Stimulated activated CD8-positive, alpha-beta memory T cell treated with anti-CD3 and anti-CD28 coated beads, Interleukin-15, amount 100 ng/mL, for 4 hours (primary cell): ENCODE data around the gene C4BPB.
"Not testable (repeated sequence)": the region's sequence is repeated elsewhere in the genome, so short reads cannot be mapped to it uniquely, and the experiment has no call there.

Source experiments
- DNase-seq, 2 donors: peaks; one replicate each; pipeline ENCODE4 v3.0.0-alpha.2; 2020; ENCODE audit warnings: low read depth in 2 of 2

C4BPB gene, protein sequence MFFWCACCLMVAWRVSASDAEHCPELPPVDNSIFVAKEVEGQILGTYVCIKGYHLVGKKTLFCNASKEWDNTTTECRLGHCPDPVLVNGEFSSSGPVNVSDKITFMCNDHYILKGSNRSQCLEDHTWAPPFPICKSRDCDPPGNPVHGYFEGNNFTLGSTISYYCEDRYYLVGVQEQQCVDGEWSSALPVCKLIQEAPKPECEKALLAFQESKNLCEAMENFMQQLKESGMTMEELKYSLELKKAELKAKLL

DNA sequence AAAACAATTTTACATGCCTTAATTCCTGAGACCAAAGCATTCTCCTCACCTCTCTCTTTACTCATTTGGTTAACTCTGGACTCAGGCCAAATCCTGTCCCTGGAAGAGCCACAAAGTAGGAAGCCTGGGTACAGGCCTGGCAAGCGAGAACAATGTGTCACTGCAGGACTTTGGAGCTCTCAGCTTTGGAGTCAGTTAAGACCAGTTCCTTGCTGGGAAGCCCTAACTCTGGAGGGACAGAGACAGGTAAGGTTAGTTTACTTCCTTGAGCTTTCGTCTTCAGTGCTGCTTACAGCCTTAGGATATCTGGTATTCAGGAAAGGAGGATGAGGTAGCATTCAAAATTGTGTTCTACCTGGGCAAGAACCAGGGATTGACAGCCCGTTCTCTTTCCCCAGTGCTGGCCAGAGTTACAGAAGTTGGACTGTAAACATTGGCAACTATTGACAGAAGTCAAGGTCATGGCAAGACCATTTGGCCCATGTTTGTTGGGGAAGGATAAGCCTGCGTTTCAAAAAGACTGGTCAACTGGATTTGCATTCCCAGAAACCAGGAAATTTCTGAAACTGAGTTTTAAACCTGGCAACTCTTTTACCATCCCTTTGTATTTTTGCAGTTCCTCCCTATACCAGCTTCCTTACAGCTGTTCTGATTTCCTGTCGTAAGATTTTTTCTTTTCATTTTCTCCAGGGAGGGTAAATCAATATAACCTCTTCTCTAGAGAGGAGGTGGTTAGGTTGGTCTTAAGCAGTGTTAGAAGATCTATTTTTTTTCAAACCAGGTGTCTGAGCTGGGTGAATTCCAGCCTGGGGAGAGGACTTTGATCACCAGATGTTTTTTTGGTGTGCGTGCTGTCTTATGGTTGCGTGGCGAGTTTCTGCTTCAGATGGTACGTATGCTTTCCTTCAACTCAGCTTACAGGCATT is at the start of gene C4BPB:
C4BPB (plus strand) TSS at position 160 of the 926 bp plus-strand sequence; CDS start at position 832, 672 bp downstream.
- no peak for DNase-seq

DNA sequence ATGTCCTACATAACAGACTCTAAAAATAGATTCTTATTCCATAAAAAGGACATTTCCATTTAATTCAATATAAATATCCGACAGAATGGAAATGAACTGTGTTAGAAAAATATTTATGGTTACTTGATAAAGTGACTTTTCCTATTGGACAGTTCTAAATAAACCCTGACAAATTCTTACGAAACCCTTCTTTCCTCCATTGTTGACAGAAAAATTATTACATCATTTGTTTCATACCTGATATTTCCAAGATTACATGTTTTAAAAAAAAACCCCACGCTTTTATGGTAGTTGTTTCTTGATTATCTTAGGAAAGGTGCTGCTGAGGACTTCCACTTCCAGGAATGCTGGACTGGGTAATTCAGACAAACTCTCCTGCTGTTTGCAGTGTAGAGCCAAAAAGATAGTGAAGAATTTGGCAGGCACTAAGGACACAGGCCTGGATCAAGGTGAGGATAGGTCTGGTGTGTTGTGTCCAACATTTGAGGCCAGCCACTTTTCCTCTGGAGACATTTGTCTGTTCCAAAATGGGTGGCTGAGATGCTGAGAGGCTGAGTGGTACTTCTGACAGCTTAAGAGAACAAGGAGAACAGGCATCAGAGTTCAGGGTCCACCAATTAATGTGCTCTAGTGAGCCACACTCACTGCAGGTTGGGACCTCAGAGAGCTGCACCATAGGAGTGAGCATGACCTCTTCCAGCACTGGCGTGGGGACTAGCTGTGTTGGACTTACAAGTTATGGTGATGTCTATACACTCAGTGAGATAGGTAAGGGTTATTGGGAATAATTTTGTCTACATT is 49.1 kb upstream of the C4BPB start:
- no peak for DNase-seq

DNA sequence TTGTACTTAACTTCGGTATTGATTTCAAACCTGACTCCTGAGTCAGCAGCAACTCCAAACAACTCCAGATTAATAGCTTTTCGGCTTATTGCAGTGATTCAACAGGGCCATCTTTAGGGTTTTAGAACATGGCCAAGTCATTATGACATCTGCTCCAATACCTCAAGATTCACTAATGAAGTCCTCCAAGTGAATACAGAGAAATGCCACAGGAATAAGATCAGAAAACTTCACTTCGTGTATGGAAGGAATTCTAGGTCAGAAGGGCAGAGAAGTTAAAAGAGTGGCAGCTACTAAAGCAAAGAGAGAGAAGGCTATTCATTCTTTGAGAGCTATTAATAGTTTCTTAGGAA is 48.5 kb upstream of the C4BPB start:
- DNase-seq, result no peak

DNA sequence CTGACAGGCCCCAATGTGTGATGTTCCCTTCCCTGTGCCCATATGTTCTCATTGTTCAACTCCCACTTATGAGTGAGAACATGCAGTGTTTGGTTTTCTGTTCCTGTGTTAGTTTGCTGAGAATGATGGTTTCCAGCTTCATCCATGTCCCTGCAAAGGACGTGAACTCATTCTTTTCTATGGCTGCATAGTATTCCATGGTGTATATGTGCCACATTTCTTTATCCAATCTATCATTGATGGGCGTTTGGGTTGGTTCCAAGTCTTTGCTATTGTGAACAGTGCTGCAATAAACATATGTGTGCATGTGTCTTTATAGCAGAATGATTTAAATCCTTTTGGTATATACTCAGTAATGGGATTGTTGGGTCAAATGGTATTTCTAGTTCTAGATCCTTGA is 47.3 kb upstream of the C4BPB start:
- DNase-seq, result not testable (repeated sequence)

DNA sequence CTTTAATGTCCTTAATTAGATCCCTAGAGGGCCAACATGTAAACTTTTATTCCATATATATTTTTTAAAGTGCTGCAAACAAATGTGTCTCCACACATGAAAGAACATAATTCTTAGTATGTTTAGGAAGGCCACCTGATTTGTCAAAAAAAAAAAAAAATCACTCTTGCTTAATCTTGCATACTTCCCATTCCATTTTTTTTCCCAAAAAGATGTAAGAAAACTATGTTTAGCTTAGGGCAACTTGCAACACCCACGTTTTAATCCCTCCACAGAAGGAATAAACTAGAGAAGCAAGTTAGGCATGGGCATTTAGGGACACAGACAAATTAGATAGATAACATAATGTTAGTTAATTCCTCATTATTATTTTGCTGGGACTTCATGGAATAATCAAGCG is 43.2 kb upstream of the C4BPB start:
- DNase-seq, result no peak

DNA sequence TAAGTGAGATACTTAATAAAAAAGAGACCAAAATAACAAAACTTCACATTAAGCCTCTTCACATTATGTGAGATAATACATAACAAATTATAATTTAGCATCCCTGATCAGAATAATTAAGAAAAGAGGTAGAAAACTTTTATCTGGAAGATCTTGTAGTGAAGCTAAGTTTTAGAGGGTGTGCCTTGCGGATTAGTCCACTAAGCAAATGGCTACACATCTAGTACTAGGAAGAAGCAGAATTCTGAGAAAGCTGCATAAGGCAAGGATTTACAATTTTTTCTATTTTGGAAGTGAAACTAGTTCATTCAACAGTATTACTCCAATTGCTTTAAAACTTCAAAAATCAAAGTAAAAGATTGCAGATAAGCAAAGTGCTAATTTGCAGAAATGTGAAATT is 41.2 kb upstream of the C4BPB start:
- no peak for DNase-seq

DNA sequence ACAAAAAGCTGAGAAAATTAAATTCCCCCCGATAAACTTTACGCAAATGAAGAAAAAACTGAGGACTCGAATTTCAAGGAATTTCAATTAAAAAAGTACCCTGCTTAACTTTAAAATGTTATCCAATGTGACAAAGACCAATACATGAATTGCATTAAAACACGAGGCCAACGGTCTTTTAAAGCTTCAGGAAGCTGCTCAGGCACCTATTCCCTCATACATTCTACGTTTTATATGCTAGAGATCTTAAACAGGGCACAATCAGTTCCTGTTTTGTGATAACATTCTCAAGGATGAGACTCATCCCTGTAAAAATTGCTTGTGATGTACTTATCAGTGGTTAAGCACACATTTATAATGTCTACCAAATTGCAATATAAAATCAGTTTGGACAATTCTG is 40.6 kb upstream of the C4BPB start:
- DNase-seq, result no peak

DNA sequence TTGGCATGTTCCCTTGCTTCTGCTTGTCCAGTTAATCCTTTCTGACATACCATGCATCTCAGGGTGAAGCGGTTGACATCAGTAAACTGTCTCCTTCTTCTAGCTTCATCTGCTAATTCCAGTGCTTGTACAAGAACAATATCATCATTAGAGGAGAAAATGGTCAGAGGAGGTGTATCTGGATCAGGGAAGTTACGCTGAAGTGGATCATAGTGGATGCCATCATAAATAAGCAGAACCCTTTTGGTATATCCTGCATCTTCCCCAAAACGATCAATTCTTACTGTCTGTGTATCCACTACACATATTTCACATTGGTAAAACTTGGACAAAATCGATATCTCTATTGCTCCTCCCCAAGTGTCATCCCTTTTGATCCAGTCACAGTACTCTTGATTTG is 39.6 kb upstream of the C4BPB start:
- no peak for DNase-seq

DNA sequence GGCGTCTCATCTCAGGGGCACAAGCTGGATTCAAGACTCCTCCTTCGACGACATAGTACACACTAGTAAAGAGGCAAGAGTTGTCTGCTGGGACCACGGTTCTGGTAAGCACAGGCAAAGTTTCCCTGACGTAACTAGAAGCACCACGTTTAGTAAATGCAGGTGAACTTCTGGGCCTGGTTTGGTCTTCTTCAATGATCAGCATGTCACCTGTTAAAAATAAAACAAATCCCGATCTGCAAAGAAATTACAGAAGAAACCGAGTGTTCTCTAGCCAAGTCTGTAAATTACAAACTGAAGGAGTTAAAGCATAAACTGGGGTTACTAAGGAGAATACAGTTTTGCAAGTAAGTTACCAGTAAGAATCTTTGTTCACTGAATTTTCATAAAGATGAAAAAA is 39.1 kb upstream of the C4BPB start:
- no peak for DNase-seq

DNA sequence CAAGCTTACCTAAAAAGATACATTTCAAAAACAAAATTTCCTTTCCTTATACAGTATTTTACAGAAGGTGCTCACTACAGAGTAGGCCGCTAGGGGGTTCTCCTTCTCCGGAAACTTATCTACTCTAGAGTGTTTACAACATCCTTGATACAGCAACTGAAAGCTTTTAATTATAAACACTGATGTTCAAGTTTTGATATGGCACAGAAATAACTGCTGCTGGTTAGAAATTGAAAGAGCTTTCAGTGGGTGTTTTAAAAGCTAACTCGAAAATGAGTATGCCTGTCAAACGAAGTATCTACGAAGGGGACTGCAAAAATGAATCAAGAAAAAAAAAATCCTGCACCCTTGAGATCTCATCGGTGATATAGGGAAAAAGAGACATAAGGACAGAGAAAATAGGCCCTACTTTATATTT is 38.7 kb upstream of the C4BPB start:
- DNase-seq, result peak in 1 of 2 donors; percentile 36

DNA sequence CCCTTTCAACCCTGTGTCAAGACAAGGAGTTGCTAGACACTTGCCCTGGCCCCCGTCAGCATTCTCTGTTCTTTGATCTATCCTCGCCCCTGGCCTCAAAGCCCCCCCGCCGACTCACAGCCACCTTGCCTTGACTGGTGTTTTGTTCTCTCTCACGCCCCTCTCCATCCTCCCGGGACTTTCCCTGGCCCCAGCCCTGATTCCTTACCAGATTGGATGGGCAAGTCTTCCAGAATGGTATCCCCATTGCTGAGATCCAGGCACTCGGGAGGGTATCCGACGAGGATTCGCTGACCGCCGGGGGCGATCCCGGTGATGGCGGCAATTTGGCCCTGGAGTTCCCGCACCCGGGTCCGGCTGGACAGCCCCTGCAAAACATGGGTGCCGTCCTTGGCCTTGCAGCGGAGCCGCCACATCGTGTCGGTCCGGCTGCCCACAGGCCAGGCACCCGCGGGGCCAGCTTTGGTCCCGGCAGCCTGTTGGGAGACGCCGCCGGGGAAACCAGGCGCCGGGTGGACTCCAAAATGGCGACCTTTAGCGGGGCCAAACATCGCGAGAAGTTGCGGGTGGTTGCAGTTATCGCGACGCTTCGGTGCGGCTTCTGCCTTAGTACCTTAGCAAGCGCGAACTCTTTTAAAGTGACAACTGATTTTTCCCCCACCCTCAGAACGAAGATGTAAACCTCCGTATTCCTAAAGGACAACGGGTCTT is 38.0 kb upstream of the C4BPB start:
- DNase-seq, result peak; percentile 74 to 77

DNA sequence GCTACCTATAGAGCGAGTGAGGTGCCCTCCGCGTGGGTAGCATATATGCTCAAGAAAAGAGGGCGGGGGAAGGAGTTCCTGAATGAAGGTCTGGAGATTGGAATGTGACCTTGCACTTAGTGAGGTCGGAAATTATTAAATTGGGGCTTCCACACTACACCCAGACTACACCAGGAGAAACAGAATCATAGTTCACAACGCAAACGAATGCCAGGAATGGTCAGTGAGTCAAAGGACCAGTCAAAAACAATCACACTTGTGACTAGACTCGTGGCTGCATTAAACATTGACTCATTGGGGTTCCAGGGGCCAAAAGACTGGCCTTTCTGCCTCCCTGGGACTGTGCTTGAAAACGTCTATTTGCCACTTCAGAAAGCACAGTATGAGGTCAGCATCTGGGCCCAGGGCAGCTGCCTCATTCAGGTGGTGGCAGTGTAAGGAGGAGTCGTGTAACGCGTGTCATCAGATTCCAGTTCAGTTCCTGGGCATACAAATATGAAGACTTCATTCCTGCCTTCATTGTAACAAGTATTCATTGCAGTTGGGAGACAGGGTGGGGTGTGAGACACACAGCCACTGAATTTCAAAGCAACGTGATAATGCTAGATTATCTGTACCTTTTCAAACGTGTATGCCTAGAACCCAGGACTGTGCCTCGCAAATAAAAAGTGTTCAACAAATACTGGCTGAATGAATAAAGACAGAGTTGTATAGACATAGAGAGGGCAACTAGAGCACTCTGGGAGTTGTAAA is 37.3 kb upstream of the C4BPB start, which contains the start of gene YOD1:
YOD1 (minus strand) TSS at position 18 of the 753 bp plus-strand sequence. CDS start 178 bp downstream, outside the sequence.
- DNase-seq, result no peak

DNA sequence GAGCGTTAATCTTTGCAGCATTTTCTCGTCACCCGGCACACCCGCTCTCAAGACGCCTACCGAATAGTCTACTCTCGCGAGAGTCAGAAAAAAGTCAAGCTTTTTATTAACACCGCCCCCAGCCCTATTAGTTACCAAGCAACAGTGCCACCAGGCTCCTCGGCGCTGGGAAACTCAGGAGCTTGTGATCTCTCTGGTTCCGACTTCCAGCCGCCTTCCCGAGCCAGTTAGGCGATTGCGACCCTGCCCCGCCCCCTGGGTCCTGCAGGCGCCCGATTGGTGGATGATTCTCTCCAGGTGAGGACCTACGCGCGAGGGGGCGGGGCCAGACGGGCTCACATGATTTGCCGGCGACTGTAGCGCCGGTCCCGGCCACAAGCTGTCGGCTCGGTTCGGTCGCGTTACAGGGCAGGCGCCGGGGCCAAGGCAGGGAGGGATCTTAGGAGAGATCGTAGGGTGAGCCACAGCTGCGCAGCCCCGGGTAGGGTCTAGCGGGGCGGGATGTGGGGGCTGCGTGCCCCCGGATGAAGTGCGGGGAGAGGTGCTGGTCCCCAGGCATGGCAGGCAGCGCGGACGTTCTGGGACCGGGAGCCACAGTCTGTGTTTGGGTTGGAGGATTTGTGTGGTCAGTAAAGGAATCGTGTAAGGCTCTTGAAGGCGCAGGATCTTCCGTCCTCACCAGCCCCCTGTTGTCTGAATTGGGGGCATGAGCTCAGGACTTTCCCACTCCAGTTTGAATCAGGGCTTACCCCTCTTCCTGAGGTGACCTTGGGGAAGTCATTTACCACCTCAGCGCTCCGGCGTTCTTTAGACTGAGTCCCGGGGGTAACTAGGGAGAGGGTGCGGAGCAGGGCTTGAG is 35.5 kb upstream of the C4BPB start, which contains the start of gene PFKFB2:
PFKFB2 (plus strand) TSS at position 365 of the 859 bp plus-strand sequence. CDS start 1,443 bp downstream, outside the sequence.
- peak; percentile 83 to 89 for DNase-seq

DNA sequence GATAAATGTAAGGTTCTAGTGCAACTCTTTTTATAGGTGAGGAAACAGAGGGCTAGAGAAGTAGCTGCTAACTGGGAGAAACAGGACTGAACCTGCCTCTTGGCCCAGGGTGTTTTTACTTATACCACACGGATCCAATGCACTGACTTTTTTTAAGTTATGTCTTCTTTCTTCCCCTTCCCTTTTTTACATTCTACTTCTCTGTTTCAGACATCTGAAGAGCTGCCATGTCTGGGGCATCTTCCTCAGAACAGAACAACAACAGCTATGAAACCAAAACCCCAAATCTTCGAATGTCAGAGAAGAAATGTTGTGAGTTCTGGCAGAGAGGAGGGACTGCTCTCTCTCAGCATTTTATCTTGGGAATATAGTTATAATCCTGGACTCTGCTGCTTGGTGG is 34.2 kb upstream of the C4BPB start:
- no peak for DNase-seq

DNA sequence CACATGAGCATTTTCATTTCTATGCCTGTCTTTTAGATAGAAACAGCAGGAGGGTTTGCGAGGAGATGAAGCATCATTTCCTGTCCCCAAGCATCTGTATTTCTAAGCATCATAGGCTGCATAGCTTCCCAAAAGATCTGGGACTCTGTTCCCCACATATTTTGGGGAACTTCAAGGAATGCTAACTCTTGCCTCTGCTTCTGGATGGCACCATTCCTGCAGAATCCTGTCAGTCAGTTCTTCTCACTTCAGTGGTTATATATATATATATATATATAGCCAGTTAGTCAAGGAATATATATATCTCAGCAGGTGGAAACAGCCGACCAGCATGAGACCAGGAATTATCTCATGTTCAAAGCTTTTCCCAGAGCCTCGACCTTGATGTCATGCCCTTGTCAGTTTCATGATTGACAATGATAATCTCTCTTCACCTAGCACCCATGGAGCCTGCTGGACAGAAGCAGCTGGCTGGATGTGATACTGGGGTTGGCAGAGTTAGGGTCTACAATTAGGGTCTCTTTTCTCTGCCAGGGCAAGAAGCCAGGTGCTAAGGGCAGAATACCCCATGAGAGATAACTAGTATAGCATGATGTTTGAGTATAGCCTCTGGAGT is 33.2 kb upstream of the C4BPB start:
- DNase-seq, result no peak

DNA sequence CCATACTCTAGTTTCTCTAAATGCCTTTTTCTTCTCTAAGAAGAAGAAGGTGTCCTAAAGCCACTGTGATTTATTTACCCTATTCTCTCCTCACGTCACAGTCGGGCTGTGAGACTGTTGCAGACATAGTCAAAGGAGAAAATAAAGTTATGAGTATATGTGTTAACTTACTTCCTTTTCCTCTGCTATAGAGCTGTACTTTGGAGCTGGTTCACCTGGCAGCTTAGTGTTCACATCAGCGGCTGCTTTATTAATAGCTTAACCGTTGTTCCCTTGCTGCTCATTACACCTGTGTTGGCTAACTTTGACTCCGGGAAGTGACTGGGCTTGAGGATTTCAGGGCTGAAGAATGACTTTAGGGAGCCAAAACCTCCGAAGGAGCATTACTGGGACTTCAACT is 32.0 kb upstream of the C4BPB start:
- no peak for DNase-seq

DNA sequence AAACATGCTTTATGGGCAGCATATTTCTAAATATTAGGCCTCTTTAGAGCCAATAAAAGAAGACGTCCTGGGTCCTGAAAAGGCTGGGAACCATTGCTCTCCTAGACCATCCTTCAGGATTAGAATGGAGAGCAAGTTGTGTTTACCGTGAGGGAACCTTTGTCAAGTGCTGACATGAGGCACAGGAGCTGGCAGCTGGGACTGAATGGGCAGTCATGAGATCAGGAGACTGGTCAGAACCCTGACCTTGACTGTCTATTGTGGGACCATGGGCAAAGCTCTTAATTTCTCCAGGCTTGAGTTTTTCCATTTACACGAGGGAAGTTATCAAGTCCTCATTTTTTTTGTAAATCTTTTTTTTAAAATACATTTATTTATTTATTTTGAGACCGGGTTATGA is 30.4 kb upstream of the C4BPB start:
- no peak for DNase-seq

DNA sequence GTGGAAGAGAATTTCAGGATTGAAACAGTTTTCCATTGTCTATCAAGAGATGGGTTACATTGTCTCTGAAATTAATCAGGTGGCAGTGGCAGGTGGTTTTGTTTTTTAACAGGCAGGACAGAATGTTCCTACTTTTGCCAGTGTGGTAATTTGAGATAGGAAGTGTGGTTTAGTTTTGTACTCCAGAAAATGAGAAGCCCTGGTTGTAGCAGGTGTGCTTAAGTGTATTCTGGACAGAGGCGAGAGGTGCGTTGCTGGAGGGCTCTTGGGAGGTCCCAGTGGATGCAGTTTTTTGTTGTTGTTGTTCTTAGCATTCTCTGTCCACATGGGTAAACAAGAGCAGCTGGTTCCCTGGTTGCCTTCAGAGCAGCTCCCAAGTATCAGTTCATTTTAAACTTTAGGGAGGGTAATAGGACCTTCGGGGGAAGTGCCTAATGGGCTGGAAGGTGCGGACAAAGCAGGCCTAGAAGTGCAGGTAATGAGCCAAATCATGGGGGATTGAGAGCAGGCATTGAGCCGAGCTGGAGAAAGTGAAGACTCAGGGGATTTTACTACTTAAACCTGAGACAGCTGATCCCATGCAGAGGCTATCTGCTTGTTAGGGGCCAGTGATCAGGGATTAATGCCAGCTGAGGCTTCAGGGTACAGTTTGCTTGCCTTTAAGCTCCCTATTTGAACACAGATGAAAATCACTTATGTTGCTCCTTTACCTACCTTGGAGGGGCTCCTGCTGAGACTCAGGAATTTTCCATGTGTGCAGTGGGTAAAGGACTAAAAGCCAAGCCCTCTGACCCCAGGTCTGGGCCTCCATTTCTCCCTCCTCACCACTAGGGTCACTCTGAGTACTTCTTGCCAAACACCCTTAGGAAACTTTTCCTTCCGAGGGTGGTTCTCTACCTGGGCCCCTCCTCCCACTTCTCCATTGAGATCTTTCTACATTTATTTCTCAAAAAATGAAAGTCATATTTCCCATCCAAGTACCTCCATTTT is 29.5 kb upstream of the C4BPB start:
- no peak for DNase-seq
